Smooth muscle cell (in vitro differentiated cells): Measurements from ENCODE around the gene ZNF451. TPM values are rescaled to one million over a fixed set of nuclear protein-coding genes. Genes with fewer than 3 reads are reported as not detected.

Experiments used
- DNase-seq: peaks from one replicate; lab custom pipeline; 2025; ENCODE audit not compliant: unreplicated experiment; lab: John Stamatoyannopoulos, UW
- H2AFZ ChIP-seq: fragments of 200-600 bp; sonication (generic); 2 replicates; pipeline ENCODE4 v1.6.0; 2016; ENCODE audit warnings: antibody characterized with exemption, low read depth, mild to moderate bottlenecking
- H3F3A ChIP-seq: fragments of 200-600 bp; sonication (generic); 2 replicates; pipeline ENCODE4 v1.6.0; 2017; ENCODE audit warnings: antibody characterized with exemption, low read depth
- H3K27ac ChIP-seq: fragments of 200-600 bp; sonication (generic); 2 replicates; pipeline ENCODE4 v1.5.1; 2016; ENCODE audit warnings: low read depth, mild to moderate bottlenecking
- H3K27me3 ChIP-seq: fragments of 200-600 bp; sonication (generic); 2 replicates; pipeline ENCODE4 v1.6.1; 2016; ENCODE audit warnings: low read depth, mild to moderate bottlenecking
- H3K36me3 ChIP-seq: fragments of 200-600 bp; sonication (generic); 2 replicates; pipeline ENCODE4 v1.5.1; 2016; ENCODE audit warnings: low read depth
- H3K4me1 ChIP-seq: fragments of 200-600 bp; sonication (generic); 2 replicates; pipeline ENCODE4 v1.5.1; 2016; ENCODE audit warnings: low read depth
- H3K4me2 ChIP-seq: fragments of 200-600 bp; sonication (generic); 2 replicates; pipeline ENCODE4 v1.6.0; 2016; ENCODE audit warnings: mild to moderate bottlenecking
- H3K4me3 ChIP-seq: fragments of 200-600 bp; sonication (generic); 2 replicates; pipeline ENCODE4 v1.5.1; 2016; ENCODE audit warnings: mild to moderate bottlenecking
- H3K79me2 ChIP-seq: fragments of 200-600 bp; sonication (generic); 2 replicates; pipeline ENCODE4 v1.6.0; 2016; ENCODE audit warnings: low read depth, mild to moderate bottlenecking
- H3K9ac ChIP-seq: fragments of 200-600 bp; sonication (generic); 2 replicates; pipeline ENCODE4 v1.6.0; 2016; ENCODE audit warnings: low read depth
- H3K9me3 ChIP-seq: fragments of 200-600 bp; sonication (generic); replicated peaks from 2 replicates; pipeline ENCODE4 v1.5.1; 2016; ENCODE audit warnings: low read depth
- H4K20me1 ChIP-seq: fragments of 200-600 bp; sonication (generic); 2 replicates; pipeline ENCODE4 v1.6.0; 2016; ENCODE audit warnings: low read depth
- CTCF ChIP-seq: fragments of 200-600 bp; sonication (generic); IDR thresholded peaks from 2 replicates; pipeline ENCODE4 v1.5.1; 2017; ENCODE audit warnings: borderline replicate concordance, mild to moderate bottlenecking, antibody characterized with exemption; ENCODE audit not compliant: insufficient read depth, poor library complexity, severe bottlenecking
- WGBS: methylation state at CpG from one replicate; pipeline ENCODE4 v1.1.7; 2016; ENCODE audit warnings: low lambda C conversion rate; 5-methylcytosine and 5-hydroxymethylcytosine counted together
- polyA plus RNA-seq: library from polyadenylated mRNA; unstranded; fragments of >200 nt; fragmentation: Nextera tagmentation; extraction: Ambion mirVana; gene quantifications from 2 replicates; pipeline ENCODE4 v1.2.1, GENCODE V29; 2016
- total RNA-seq: library from RNA; depleted of rRNA; stranded (reverse); fragments of >200 nt; gene quantifications from 2 replicates; pipeline ENCODE4 v1.2.3, GENCODE V29; 2014

Gene ZNF451
- total and polyA plus RNA-seq, 2 experiments from 2014 or later, result 21.1 to 76.5 TPM

- TF ChIP-seq CTCF, result no peak
- H2AFZ ChIP-seq, result no peak overlapping the region
- H3K27me3 ChIP-seq, result no peaks in the 10 kb centered on the region
- H3K9me3 ChIP-seq, result no peaks in the 10 kb centered on the region
- peaks cover 65% of the 10 kb centered on the region for H4K20me1 ChIP-seq
- no peaks in the 10 kb centered on the region for H3F3A ChIP-seq
- H3K4me1 ChIP-seq, result peaks cover 20% of the 10 kb centered on the region
- H3K79me2 ChIP-seq, result peaks cover 100% of the 10 kb centered on the region
- no peak overlapping the region for H3K4me2 ChIP-seq
- 88% methylated on average over 7 of the region's 7 CpGs for WGBS
- H3K9ac ChIP-seq, result no peak overlapping the region
- no peak overlapping the region for H3K4me3 ChIP-seq
- H3K36me3 ChIP-seq, result no peaks in the 10 kb centered on the region
- no peak overlapping the region for H3K27ac ChIP-seq
- no peak for DNase-seq
These were observed 126.5 kb downstream of the ZNF451 start for GRCh38 chr6:57216235-57217101.

GRCh38 chr6:57217270-57217669 is 127.3 kb downstream of the ZNF451 start:
- Histone ChIP-seq H4K20me1 (peaks cover 59% of the 10 kb centered on the region), H3K36me3 (no peaks in the 10 kb centered on the region), H3K4me1 (peaks cover 20% of the 10 kb centered on the region), H3K9me3 (no peaks in the 10 kb centered on the region), H2AFZ (no peak overlapping the region), H3K27me3 (no peaks in the 10 kb centered on the region), H3F3A (no peaks in the 10 kb centered on the region), H3K4me3 (no peak overlapping the region), H3K9ac (no peak overlapping the region), H3K79me2 (peaks cover 99% of the 10 kb centered on the region), H3K4me2 (peak overlapping the region; percentile 6), H3K27ac (no peak overlapping the region)
- DNase-seq, result no peak
- 95% methylated on average over 11 of the region's 11 CpGs for WGBS
- TF ChIP-seq CTCF, result no peak

Other genes with a start within 250 kb of the ZNF451 start
- 5.5 and 6.2 TPM in 2 replicates for gene BEND6, start 135.1 kb upstream of the ZNF451 start, total RNA-seq
- 4.8 TPM in 2 replicates for gene BEND6, start 135.1 kb upstream of the ZNF451 start, polyA plus RNA-seq
- gene KIAA1586, start 43.5 kb upstream of the ZNF451 start, total RNA-seq, result 13.1 and 19.7 TPM in 2 replicates
- 10.1 and 14.7 TPM in 2 replicates for gene KIAA1586, start 43.5 kb upstream of the ZNF451 start, polyA plus RNA-seq
- 15.7 and 16.4 TPM in 2 replicates for gene BAG2, start 82.1 kb downstream of the ZNF451 start, total RNA-seq
- gene BAG2, start 82.1 kb downstream of the ZNF451 start, polyA plus RNA-seq, result 12.0 and 12.4 TPM in 2 replicates
- 95.3 and 112 TPM in 2 replicates for gene RAB23, start 132.1 kb downstream of the ZNF451 start, total RNA-seq
- 46.3 and 51.4 TPM in 2 replicates for gene RAB23, start 132.1 kb downstream of the ZNF451 start, polyA plus RNA-seq
- 13.7 and 18.1 TPM in 2 replicates for gene PRIM2, start 227.4 kb downstream of the ZNF451 start, total RNA-seq
- 6.3 and 7.0 TPM in 2 replicates for gene PRIM2, start 227.4 kb downstream of the ZNF451 start, polyA plus RNA-seq